ENCODE results near the gene NAT16. TPM values are rescaled to one million over a fixed set of nuclear protein-coding genes. Genes with fewer than 3 reads are reported as not detected.

NAT16 gene
- total and polyA plus RNA-seq, 2 of the 4 experiments (the other 2 are of a cell fraction) = 0.05 TPM; not detected in 1

GRCh38 chr7:101202603-101202918 lies 22.5 kb upstream of the NAT16 start:
- no peak for TF ChIP-seq CEBPB (IDR thresholded peaks at IDR 0.05; ENCODE audit: low read depth, low read length)
- TF ChIP-seq BHLHE40 (IDR thresholded peaks at IDR 0.05; ENCODE audit: low read depth, low read length) = no peak
- no peak for TF ChIP-seq POLR2A (IDR thresholded peaks at IDR 0.05; ENCODE audit: low read depth, low read length)
- TF ChIP-seq RAD21 (IDR thresholded peaks at IDR 0.05; ENCODE audit: low read length) = no peak
- TF ChIP-seq MAFK (IDR thresholded peaks at IDR 0.05; ENCODE audit: low read depth, low read length) = no peak
- no peak for TF ChIP-seq SMC3 (IDR thresholded peaks at IDR 0.05; ENCODE audit: low read depth, low read length)
- TF ChIP-seq ELK1 (IDR thresholded peaks at IDR 0.05; ENCODE audit: borderline replicate concordance, low read depth, low read length) = no peak
- no peak for TF ChIP-seq MXI1 (IDR thresholded peaks at IDR 0.05; ENCODE audit: borderline replicate concordance, low read depth, low read length)
- no peak for TF ChIP-seq NFE2L2 (IDR thresholded peaks at IDR 0.05; ENCODE audit: low read depth, low read length)
- TF ChIP-seq CHD1 (IDR thresholded peaks at IDR 0.05; ENCODE audit: low read depth, low read length) = no peak
- no peak for TF ChIP-seq USF2 (IDR thresholded peaks at IDR 0.05; ENCODE audit: low read depth, low read length)
- TF ChIP-seq RFX5 (IDR thresholded peaks at IDR 0.05; ENCODE audit: low read depth, low read length) = no peak
- no peak for TF ChIP-seq RCOR1 (IDR thresholded peaks at IDR 0.05; ENCODE audit: insufficient replicate concordance, low read length)
- TF ChIP-seq CTCF (conservative IDR thresholded peaks at IDR 0.05; ENCODE audit: low read depth, low read length) = no peak
- no peak for TF ChIP-seq FOS (IDR thresholded peaks at IDR 0.05; ENCODE audit: low read depth, low read length)
- TF ChIP-seq MAZ (IDR thresholded peaks at IDR 0.05; ENCODE audit: borderline replicate concordance, low read depth, low read length) = no peak
- CTCF ChIA-PET = interaction anchor here (1.9 kb wide), 1 partner anchor 10 kb away, joined by 7 read pairs; no protein-coding TSS in a partner anchor
- no peak for ATAC-seq (ENCODE audit: low read depth)

More at GRCh38 chr7:101202603-101202918, 22.5 kb upstream of the NAT16 start:
- Histone ChIP-seq H3K9ac (ENCODE audit: low read depth, low read length) (no peak overlapping the region), H3K23ac (ENCODE audit: low read depth, low read length) (no peak overlapping the region), H2BK5ac (ENCODE audit: low read depth, low read length, poor library complexity, severe bottlenecking) (no peak overlapping the region), H2BK20ac (ENCODE audit: low read depth, low read length) (no peak overlapping the region), H4K8ac (ENCODE audit: low read depth in 2 of 2, low read length in 2 of 2) (no peak overlapping the region), H2BK120ac (ENCODE audit: low read depth, low read length) (no peak overlapping the region), H4K20me1 (ENCODE audit: insufficient read depth, low read length) (no peaks in the 10 kb centered on the region), H3K36me3 (ENCODE audit: control insufficient read depth, insufficient read depth, low read length) (peaks cover 13% of the 10 kb centered on the region), H3K27me3 (ENCODE audit: control insufficient read depth, insufficient read depth, low read length) (peaks cover 42% of the 10 kb centered on the region), H3K79me1 (ENCODE audit: low read depth in 1 of 2, low read length in 2 of 2) (no peaks in the 10 kb centered on the region), H2AK5ac (ENCODE audit: low read depth, low read length) (no peak overlapping the region), H3K4ac (ENCODE audit: low read depth, low read length) (no peak overlapping the region), H3K9me3 (ENCODE audit: control insufficient read depth, insufficient read depth, low read length) (0 out of 2 replicates have a peak, but pooled peaks cover 2% of the 10 kb centered on the region), H2AFZ (replicated peaks; ENCODE audit: low read length, poor library complexity) (no peak overlapping the region), H4K5ac (ENCODE audit: low read depth, low read length) (no peak overlapping the region), H2AK9ac (replicated peaks; ENCODE audit: low read depth, low read length, poor library complexity) (no peak overlapping the region), H2BK15ac (ENCODE audit: low read depth, low read length) (no peak overlapping the region), H3K18ac (ENCODE audit: low read depth, low read length) (no peak overlapping the region), H3K9me1 (ENCODE audit: insufficient read depth, low read length) (no peaks in the 10 kb centered on the region), H3K4me3 (ENCODE audit: insufficient read depth, low read depth, low read length) (no peak overlapping the region), H3K56ac (ENCODE audit: extremely low read depth, insufficient read depth, low read length) (no peak overlapping the region), H3K4me2 (ENCODE audit: low read depth, low read length) (no peak overlapping the region), H3K4me1 (ENCODE audit: control insufficient read depth, insufficient read depth, low read length) (no peaks in the 10 kb centered on the region), H3K27ac (ENCODE audit: insufficient read depth, low read length) (no peak overlapping the region), H4K91ac (ENCODE audit: insufficient read depth, low read depth, low read length) (no peak overlapping the region), H3K14ac (replicated peaks; ENCODE audit: low read depth, low read length) (no peak overlapping the region)
- BruUV-seq (replicated peaks) = no TSS peak
- DNase-seq = no peak
- POLR2A ChIA-PET (ENCODE audit: unreplicated experiment) = interaction anchor here (1.2 kb wide), 1 partner anchor 15 kb away, joined by 4 read pairs; the partner anchor contains the start of gene PLOD3
- dilution Hi-C loops (cut with HindIII; ENCODE audit: low sequenced_read_pairs, unreplicated experiment) = no loop called here
- intact Hi-C loops (cut with micrococcal nuclease) = no loop called here
- in situ Hi-C loops (cut with MboI; ENCODE audit: low sequenced_read_pairs) = no loop called here
- WGBS, 2 experiments (ENCODE audit: extremely low coverage in 2 of 2, insufficient read length in 1 of 2) = 100% methylated on average over 3 of the region's 5 CpGs; no CpG with 5 or more reads in 1 of the 2 experiments
